Urinary bladder (tissue), 4 donors: ENCODE measurements around the gene POTEC. TPM values are rescaled to one million over a fixed set of nuclear protein-coding genes. Genes with fewer than 3 reads are reported as not detected.
"Not testable (repeated sequence)": the region's sequence is repeated elsewhere in the genome, so short reads cannot be mapped to it uniquely, and the experiment has no call there.

Experiments used
- DNase-seq: peaks from one replicate; pipeline ENCODE4 v3.0.0-alpha.2; 2015; ENCODE audit errors: extremely low spot score
- H3K27ac ChIP-seq: one replicate; pipeline ENCODE4 v1.5.1; 2013; ENCODE audit warnings: low read depth, mild to moderate bottlenecking, moderate library complexity
- H3K36me3 ChIP-seq: one replicate; pipeline ENCODE4 v1.6.1; 2013; ENCODE audit warnings: mild to moderate bottlenecking, moderate library complexity; ENCODE audit not compliant: insufficient read depth
- H3K4me1 ChIP-seq: one replicate; pipeline ENCODE4 v1.6.1; 2013; ENCODE audit warnings: mild to moderate bottlenecking, moderate library complexity; ENCODE audit not compliant: insufficient read depth
- H3K4me3 ChIP-seq: one replicate; pipeline ENCODE4 v1.5.1; 2013; ENCODE audit warnings: low read depth, low read length
- WGBS: extraction: QIAGEN DNeasy Blood & Tissue Kit; methylation state at CpG from one replicate; pipeline ENCODE4 v1.1.7; 2013; 5-methylcytosine and 5-hydroxymethylcytosine counted together
- polyA plus RNA-seq: library from polyadenylated mRNA; stranded (reverse); fragments of 200-250 nt; gene quantifications from one replicate; pipeline ENCODE4 v1.2.3, GENCODE V29; 2013
- total RNA-seq: library from RNA; depleted of rRNA; stranded (reverse); fragments of >200 nt; gene quantifications from one replicate; pipeline ENCODE4 v1.2.3, GENCODE V29; 2014
- donor health status: healthy with polysubstance abuse.
- donor health status: healthy.

Gene POTEC
- not detected for total RNA-seq
- polyA plus RNA-seq = not detected

DNA sequence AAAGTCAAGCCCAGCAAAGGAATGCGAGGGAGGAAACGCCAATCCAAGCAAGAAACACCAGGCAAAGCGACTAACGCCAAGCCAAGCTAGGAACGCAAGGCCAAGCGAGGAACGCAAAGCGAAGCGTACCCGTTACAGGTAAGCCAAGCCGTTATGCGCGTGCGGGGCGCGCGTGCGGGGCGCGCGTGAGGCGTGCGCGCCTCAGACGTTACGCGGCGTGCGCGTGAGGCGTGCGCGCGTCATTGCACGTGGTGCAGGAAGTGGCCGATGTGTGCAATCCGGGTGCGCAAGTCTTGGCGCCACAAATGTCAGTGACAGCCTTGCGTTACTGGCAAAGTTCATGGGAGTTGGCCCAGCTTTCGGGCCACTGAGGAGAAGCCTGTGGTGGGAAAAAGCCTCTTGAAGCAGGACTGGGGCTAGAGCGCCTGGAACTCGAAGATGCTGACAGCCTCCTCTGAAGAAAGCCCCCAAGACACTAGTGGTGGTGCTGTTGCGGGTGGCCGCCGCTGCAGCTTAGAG lies at the start of gene POTEC:
Gene POTEC (minus strand): TSS at position 155 of the 519 bp plus-strand sequence. CDS start 454 bp downstream, outside the sequence.
- WGBS = 92% methylated on average over 46 of the region's 46 CpGs

DNA sequence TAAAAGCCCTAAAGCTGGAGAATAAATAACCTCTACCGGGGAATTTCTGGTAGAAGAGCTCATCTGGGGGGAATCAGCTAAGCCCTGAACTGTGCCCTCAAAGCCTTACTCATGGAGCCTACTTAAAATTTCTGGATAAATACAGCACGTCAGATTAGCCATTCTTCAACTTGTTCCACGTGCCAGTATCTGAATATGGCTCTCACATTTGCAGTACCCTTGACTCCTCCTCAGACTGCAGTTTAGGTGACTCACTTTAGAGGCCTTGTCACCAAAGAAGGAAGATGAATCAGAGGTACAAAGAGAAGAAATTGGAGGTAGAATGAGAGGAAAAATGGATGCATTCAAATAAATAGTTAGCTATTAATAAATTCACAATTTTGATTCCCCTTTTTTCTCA lies 34.6 kb upstream of the POTEC start:
- no peak for DNase-seq
- Histone ChIP-seq H3K27ac (no peak overlapping the region), H3K4me1 (no peaks in the 10 kb centered on the region), H3K36me3 (no peaks in the 10 kb centered on the region), H3K4me3 (no peak overlapping the region)
- WGBS = 53% methylated on average over 3 of the region's 3 CpGs

More for the DNA sequence above, at the start of gene POTEC:
- not testable (repeated sequence) for H3K4me1 ChIP-seq, DNase-seq, H3K4me3 ChIP-seq, H3K27ac ChIP-seq, H3K36me3 ChIP-seq

DNA sequence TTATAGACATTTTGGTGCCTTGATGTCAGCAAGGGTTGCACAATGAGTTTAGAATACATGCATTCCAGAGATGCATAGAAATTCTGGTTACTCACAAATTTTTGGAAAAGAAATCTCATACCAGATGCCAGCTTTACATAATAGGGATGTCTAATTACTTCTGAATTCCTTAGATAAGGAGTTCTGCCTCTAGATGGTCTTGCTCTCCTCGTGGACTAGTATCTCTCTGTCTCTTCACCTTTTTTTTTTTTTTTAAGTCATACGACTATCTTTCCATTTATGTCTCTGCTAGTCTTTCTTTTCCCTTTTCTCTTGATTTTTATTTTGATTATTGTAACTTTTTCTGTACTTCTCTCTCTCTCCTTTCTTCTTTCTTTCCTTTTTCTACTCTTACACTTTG lies 16.1 kb upstream of the POTEC start:
- H3K27ac ChIP-seq, H3K4me1 ChIP-seq, DNase-seq, H3K4me3 ChIP-seq, H3K36me3 ChIP-seq: not testable (repeated sequence)
- 52% methylated on average over 2 of the region's 2 CpGs for WGBS

DNA sequence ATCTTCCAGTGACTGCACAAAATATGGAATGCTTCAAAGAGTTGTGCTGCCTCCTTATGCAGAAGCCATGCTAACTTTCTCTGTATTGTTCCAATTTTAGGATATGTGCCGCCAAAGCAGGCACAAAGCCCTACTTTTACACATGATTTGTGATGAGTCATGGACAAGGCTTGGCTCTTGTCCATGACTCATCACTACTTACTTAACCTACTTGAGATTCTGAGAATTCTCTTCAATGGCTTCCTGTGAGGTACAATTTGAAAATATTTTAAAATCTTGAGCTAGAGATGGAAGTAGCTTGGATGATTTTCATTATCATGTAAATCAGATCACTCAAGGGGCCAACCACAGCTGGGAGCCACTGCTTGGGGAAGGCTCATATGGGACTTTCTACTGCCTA lies 11.7 kb downstream of the POTEC start:
- 70% methylated on average over 1 of the region's 1 CpG for WGBS
- not testable (repeated sequence) for H3K4me1 ChIP-seq, DNase-seq, H3K27ac ChIP-seq, H3K36me3 ChIP-seq, H3K4me3 ChIP-seq

DNA sequence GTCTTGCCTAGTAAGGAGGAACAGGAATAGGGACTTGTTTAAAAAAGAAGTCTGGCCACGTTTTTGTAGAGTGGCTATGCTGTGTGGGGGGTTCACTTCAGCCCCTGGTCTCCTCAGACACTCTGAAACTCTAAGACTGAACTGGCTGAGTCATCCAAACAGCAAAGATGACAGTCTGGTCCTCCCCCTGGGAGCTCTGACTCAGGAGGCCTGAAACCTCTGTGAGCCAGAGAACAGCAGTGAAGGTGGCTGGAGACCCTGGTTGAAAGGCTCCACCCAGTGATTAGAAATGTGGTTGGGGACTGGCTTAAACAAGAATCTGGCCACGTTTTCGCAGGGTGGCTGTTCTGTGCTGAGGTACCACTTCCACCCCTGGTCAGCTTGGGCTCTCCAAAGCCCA lies 32.7 kb downstream of the POTEC start:
- H3K4me3 ChIP-seq, H3K36me3 ChIP-seq, H3K27ac ChIP-seq, DNase-seq, H3K4me1 ChIP-seq: not testable (repeated sequence)
- WGBS = 46% methylated on average over 3 of the region's 3 CpGs

DNA sequence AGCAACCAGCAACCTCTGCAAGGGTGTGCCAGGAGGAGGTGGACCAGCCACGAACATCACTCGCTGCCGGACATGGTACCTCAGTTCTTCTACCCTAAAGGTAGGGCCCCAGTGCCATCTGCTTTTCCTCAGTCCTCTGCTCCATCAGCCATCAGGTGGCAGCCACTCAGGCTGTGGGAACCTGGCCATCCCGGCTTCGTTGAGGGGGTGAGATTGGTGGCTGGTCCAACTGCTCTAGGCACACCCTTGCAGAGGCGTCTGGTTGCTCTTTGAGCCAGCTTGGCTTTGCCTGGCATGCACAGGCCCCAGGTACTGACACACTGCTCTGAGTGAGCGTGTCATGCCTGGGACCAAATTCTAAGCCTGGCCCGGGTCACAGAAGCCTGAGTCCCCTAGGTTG lies 39.7 kb downstream of the POTEC start:
- H3K4me1 ChIP-seq, H3K27ac ChIP-seq, H3K36me3 ChIP-seq, DNase-seq, H3K4me3 ChIP-seq: not testable (repeated sequence)
- 84% methylated on average over 7 of the region's 8 CpGs for WGBS

DNA sequence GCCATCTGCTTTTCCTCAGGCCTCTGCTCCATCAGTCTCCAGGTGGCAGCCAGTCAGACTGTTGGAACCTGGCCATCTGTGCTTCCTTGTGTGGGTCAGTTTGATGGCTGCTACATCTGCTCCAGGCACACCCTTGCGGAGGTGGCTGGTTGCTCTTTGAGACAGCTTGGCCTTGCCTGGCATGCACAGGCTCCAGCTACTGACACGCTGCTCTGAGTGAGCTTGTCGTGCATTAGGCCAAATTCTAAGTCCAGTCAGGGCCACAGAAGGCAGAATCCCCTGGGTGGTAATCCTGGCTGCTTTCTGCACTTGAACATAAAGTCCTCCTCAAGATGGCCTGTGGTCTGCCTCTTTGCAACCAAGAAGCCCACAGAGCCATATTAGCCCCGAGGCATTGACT lies 41.5 kb downstream of the POTEC start:
- not testable (repeated sequence) for H3K4me3 ChIP-seq, H3K27ac ChIP-seq, H3K4me1 ChIP-seq, DNase-seq, H3K36me3 ChIP-seq
- WGBS = 82% methylated on average over 4 of the region's 4 CpGs

DNA sequence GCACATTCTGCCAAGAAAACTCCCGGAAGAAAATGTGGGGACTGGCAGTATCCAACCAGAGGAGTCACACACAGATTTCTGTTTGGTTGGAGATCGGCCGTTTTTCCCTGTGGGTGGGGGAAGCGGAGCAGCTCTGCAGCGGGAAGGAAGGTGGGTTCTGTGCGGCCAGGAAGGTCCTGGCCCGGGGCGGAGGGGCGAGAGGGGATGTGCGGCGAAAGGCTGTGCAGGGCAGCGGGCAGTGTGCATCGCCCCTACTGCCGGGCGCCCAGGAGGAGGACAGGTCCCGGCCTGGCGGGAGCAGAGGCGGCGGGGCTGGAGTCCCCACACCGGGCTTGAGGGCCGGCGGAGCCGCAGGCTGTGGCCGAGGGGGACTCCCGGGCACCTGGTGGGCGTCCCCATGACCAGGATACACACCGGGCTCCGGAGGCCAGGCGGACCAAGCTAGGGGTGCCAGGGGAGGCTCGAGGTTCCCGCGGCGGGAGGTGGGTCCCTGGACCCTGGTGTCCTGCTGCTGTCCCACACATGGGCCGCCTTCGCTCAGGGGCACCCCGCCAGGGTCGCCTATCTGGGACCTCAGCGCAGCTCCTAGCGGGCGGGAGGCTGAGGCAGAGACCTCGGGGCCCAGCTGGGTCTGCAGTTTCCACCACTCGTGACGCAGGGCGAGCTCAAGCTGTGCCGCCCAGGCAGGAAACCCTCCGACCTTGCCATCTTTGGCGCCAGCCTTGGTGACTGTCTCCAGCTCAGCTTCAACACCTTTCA lies 54.0 kb downstream of the POTEC start:
- not testable (repeated sequence) for H3K4me3 ChIP-seq, H3K4me1 ChIP-seq, DNase-seq, H3K36me3 ChIP-seq, H3K27ac ChIP-seq
- 74% methylated on average over 46 of the region's 47 CpGs for whole genome bisulfite sequencing

DNA sequence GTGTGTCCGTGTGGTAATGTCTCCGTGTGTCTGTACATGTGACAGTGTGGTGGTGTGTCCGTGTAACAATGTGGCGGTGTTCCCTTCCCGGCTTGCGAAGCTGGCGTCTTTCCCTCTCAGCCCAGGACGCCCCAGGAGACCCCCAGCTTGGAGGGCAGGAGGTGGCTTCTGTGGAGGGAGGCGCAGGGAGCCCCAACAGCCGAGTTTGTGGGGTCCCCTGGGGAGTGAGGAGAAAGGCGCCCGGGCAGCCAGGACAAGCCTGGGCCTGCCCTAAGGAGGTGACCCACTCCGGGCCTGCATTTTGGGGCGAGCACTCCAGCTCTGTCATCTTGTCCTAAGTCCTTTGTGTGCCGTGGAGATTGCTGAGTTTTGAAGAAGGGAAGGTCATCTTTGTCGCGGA lies 54.6 kb downstream of the POTEC start:
- 88% methylated on average over 17 of the region's 17 CpGs for WGBS
- H3K27ac ChIP-seq, H3K4me1 ChIP-seq, DNase-seq, H3K36me3 ChIP-seq, H3K4me3 ChIP-seq: not testable (repeated sequence)

DNA sequence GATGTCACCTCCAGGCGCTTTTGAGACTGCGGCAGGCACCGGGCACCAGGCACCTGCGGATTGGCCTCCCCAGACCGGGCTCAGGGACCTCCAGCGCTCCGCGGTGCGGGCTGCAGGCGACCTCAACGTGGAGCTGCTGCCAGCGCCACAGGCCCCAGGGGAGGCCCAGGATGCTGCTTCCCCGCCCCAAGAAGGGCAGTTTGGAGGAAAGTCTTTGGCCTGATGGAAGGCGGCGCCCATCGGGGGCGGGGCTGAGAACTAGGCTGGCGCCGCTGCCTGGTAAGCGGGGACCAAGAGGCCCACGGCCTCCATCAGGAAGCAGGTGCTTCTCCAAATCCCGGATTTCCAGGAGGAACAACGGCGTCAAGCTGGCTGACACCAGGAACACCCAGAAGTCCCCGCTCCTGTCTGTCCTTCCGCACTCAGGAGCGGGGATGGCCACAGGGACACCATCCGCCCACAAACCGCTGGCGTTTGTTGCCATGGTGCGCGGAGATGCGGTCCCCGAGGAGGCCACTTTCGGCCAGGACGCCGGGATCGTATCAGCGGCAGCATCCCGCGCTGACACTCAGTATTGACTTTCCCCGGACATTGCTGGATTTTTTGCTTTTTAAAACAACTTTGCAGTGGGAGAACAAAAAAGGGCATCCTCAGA lies 56.3 kb downstream of the POTEC start:
- not testable (repeated sequence) for H3K27ac ChIP-seq, H3K4me3 ChIP-seq, H3K4me1 ChIP-seq, DNase-seq, H3K36me3 ChIP-seq
- WGBS = 92% methylated on average over 35 of the region's 42 CpGs

DNA sequence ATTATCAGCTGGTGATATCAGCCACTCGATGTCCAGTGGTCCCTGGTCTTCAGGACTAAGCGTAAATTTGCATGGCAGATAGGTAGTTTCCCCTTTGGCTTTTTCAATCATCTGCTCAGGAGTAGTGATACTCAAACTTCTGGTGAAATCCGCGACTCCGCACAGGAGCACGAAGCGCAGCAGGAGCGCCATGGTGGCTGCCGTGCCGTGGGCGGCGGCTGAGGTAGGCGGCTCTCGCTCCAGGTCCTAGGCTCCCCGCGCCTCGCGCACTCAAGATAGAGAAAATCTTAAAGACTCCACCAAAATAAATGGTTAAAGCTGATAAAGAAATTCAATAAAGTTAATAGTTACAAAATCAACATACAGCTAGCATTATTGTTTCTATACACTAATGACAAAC lies 64.3 kb downstream of the POTEC start:
- DNase-seq, H3K27ac ChIP-seq: not testable (repeated sequence)
- WGBS = 92% methylated on average over 18 of the region's 18 CpGs

DNA sequence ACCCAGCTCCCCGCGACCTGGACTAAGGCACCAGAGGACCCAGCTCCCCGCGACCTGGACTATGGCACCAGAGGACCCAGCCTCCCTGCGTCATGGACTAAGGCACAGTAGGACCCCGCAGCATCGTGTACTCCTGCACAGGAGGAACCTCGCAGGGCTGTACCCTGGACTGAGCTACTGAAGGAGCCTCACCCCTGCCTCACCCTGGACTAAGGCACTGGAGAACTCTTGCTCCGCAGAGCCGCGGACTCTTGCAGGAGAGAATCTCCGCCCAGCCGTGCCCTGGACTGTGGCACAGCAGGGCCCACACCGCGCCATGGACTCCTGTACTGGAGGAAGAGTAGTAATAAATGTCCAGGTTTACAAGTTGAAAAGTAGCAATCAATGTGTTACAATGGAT lies 67.9 kb downstream of the POTEC start:
- not testable (repeated sequence) for H3K36me3 ChIP-seq, H3K4me1 ChIP-seq, DNase-seq, H3K27ac ChIP-seq, H3K4me3 ChIP-seq
- 96% methylated on average over 15 of the region's 15 CpGs for WGBS

More for the DNA sequence above, 64.3 kb downstream of the POTEC start:
- not testable (repeated sequence) for H3K4me1 ChIP-seq, H3K4me3 ChIP-seq, H3K36me3 ChIP-seq

DNA sequence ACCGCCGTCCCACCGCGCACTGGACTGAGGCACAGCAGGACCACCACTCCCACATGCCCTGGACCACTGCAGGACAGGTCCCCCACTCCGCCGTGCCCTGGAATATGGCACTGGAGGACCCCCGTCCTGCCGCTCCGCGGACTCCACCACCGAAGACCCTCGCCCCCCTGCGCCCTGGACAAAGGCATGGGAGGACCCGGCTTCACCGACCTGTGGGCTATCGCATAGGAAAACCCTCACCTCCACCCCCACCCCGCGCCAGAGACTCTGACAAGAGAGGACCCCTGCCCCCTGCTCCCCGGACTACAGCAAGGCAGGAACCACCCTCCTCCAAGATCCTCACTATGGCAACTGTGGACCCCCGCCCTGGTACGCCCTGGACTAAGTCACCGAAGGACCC lies 68.6 kb downstream of the POTEC start:
- DNase-seq = not testable (repeated sequence)

More for the DNA sequence above, 68.6 kb downstream of the POTEC start:
- H3K4me1 ChIP-seq, H3K36me3 ChIP-seq, H3K4me3 ChIP-seq, H3K27ac ChIP-seq: not testable (repeated sequence)
- 97% methylated on average over 18 of the region's 22 CpGs for WGBS
